Measurements from ENCODE around the gene CDKL5.
"Not testable (repeated sequence)": the region's sequence is repeated elsewhere in the genome, so short reads cannot be mapped to it uniquely, and the experiment has no call there.

Gene CDKL5

DNA sequence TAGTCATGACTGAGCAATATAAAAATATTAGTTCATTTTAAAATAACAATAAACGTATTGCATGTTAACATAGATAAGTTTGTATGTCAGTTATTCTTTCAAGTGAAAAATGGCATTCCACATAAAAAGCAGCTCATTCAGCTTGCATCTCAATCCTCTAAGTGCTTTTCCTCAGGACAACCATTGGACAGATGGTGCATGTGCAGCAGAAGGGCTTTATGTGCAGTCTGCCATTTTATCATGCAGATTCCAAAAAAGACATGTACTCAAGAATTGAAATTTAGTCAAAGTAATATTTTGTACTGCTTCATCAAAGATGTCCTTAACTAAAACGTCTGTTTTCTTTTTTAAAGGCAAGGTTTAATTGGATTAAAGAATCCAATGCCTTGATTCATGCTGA is 153.1 kb downstream of the CDKL5 start:
- no peak for DNase-seq

DNA sequence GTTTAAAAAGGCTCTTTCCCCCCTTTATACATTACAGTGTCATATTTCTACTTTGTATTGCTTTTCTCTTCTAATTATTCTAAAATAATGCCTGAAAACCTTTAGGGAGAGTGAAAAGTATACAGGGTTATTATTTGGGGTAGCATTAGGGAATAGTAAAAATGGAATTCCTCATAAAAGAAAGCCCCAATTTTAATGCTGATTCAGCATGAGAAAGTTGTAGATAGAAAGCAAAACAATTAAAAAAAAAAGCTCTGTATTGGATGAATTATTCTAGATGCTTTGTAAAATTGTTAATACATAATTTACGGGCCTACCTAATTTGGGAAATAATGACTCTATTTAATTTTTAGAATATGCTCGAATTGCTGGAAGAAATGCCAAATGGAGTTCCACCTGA is 154.1 kb downstream of the CDKL5 start:
- DNase-seq = no peak

DNA sequence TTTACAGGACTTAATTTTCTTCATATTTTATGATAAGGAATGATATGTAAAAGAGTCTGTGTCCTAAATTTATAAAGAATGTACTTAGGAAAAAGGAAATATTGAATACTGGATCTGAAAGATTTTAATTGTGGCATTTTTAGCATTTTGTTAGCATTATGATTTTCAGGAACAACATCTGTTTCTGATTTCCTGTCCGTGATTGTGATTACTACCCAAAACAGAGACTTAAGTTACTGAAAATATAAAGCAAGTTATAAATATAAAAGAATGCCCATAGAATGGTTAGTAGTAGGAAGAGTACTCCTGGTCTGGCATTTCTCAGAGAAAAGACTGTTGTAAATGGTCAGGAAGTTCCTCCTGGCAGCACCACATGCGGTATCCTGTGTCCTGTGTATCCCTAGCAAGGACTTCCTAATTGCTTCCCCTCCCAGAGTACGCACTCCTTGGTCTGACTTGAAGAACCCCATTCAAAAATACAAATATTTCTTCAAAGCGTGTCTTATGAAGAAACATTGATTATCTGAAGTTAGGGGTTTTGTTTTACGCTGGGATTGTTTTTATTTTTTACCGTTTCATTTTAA is 157.6 kb downstream of the CDKL5 start:
- no peak for DNase-seq

DNA sequence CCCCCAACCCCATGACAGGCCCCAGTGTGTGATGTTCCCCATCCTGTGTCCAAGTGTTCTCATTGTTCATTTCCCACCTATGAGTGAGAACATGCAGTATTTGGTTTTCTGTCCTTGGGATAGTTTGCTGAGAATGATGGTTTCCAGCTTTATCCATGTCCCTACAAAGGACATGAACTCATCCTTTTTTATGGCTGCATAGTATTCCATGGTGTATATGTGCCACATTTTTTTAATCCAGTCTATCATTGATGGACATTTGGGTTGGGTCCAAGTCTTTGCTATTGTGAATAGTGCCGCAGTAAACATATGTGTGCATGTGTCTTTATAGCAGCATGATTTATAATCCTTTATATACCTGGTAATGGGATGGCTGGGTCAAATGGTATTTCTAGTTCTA is 163.9 kb downstream of the CDKL5 start:
- not testable (repeated sequence) for DNase-seq

DNA sequence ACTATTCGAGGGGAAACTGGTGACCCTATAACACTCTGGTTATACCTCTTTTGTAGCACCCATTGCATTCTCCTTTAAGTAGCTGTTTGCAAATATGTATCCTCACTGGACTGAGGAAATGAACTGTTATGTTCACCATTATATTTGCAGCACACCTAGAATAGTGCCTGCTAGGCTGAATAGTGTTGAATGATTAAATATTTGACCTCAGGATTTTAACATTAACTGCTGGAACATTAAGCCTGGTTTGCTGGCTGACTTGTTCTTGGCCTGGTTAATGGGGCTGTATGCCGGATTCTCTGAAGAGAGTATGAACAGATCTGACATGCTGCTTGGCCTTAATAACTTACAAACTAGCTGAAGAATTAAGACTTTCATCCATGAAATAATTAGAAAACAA is 166.4 kb downstream of the CDKL5 start:
- no peak for DNase-seq

DNA sequence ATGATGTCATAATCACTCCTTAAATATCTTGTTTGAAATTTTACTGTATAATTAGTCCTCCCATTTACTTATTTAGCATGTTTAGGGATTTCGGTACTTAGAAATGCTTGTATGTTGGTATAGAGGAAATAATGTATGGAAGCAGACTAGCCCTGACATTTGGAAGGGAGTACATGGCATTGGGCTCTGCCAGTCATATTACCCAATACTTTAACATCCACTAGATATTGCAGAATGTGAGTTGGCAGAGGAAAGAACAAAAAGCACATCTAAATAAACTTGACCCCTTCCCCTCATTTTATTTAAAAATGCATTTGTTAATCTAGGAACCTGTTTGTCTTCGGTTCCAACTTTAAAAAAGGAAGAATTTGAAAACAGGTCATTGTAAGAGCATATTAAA is 168.7 kb downstream of the CDKL5 start:
- DNase-seq = no peak

DNA sequence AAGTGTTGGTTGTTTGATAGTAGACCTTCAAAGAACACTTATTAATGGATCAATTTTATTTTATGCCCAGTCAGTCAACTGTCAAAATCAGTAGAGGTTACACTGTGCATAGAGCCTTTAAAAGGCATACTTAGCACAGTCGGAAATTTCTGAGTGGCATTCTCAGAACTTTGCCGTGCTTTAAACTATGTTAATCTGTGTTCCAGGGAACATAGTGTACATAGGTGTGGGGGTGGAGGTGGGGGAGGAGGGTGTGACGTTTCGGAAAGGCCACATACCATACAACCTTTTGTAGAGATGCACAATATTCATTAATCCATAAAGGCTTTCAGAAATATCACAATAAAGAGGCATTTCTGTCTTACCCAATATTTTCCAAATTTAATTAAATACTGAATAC is 170.7 kb downstream of the CDKL5 start:
- no peak for DNase-seq

DNA sequence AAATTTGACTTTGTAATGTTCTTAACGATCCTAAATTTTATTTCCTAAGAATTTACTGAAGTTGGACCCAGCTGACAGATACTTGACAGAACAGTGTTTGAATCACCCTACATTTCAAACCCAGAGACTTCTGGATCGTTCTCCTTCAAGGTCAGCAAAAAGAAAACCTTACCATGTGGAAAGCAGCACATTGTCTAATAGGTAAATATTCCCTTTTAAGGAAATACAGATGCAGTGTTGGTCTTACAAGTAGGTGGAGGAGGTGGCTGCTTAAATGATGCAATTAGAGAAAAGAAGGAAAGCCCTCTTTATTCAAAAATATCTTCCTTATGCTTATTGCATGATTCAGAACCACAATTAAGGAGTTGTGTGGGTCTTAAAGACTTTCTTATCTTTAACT is 173.0 kb downstream of the CDKL5 start:
- no peak for DNase-seq

DNA sequence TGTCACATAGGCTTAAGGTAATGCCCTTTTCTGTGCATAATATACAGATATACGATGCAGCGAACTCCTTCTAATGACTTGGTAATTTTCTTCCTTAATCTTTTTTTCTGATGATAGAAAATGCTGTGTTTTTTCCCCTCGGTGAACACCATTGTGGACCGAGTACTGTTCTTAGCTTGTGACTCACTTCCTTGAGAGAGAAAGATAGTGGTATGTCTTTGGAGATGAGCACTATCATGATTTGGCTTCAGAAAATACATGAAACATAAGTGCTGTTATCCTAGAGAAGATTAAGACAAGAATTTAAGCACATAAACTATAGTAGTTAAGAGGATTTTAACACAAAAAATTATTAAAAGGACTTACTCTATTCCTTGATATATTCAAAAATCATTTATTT is 182.6 kb downstream of the CDKL5 start:
- no peak for DNase-seq

DNA sequence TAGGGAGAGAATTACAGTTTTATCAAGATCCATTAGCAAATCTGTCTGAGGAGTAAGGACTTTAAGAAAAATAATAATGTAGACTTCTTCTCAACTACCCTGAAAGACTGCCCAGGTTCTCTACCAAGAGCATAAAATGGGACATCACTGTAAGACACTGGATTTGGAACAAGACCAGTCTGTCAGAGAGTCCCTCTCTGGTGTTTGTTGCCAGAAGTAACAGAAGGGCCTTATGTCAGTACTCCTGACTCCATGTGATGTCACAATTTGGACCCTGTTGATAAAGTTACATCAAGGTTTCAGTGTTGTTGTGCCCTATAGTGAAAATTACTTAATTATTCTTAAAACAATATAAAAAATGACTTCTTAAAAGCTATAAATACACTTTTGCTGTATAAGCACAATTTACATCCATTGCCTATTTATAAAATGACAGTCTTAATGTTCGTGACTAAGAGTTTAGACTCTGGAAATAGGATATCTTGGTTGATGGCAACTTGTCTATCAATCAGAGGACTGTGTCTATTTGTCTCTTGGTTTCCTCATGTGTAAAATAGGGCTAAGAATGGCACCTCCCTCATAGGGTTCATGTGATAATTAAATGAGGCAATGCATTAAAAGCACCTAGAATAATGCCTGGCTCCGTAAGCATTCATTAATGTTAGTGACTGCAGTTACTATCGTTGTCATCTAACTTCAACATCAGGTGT is 188.7 kb downstream of the CDKL5 start:
- DNase-seq = no peak

DNA sequence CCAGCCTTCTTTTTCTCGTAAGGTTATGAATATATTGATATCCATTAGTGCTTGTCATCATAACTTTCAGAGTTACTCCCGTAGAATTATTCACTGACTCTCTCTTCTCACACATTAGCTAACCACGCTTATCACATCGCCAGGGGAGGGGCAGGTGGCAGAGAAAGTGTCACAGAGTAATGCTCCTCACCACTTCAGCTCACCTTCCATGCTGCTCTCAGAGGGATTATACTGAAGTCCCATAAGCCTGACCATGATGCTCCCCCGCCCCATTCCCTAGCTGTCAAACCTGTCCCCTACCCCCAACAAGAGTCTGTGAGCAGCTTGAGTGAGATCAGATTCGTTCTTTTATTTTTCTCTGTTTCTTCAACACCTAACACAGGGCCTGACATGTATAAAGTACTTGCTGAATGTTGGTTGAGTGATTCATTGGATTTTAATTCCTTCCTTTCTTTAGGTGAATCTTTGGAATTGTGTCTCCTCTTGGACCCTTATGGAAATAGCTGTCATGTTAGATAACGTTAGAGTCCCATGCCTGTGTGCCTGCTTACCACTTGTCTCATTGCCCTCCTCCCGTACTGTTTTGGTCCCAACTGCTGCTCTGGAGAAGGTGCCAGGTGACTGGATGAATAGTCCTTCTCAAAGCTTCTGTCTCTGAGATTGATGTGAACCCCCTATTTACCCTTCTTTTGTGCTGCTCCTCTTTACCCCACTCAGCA is 191.4 kb downstream of the CDKL5 start:
- no peak for DNase-seq

DNA sequence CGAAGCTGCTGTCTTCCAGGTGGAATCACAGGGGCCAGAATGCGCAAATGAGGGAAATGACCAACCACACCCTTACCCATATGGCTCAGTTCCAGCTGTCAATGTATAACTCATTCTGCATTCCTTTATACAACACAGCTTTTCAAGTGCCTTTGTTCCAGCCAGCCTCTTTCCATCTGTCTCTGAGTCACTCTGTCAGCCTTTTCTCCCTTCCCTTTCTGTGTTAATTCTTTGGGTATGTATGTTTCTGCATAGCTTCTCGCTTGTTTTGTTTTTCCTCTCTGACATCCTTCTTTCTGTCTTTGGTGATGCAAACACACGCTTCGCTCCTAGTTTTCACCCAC is 192.0 kb downstream of the CDKL5 start:
- DNase-seq = peak; percentile 15

DNA sequence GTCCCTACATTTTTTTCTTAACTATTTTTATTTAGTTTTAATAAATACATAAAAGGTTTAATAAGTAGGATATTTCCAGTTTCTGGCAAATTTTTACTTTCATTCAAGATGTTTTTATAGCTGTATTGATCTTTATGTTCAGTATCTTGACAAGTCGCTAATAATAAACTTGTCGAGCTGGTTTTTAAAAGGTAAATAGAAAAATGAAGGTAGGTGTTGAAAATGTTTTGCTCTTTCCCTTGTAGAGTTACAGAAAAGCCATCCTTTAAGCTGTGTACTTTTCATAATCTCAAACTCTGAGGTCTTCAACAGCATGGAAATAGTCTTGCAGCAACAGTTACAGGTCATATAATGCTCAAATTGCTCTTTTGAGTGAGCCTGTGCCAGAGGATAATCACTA is 193.9 kb downstream of the CDKL5 start:
- no peak for DNase-seq

DNA sequence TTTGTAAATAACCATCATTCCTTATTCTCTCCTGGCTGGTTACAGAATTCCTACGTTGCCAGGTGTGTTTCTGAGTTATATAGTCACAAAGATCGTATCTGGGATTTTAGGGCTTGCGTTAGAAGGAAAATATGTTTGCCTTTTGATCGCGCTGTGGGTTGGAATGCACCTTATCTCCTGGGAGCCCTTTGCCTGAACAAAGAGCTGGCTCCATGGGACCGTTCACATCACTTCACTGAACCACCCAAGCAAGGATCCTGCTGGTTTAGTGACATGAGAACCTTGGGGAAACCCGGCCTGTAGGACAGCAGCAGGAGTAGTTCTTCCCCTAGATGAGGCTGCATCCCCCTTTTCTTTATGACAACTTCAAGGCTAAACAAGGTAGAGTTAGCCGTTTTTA is 194.9 kb downstream of the CDKL5 start:
- DNase-seq = no peak

DNA sequence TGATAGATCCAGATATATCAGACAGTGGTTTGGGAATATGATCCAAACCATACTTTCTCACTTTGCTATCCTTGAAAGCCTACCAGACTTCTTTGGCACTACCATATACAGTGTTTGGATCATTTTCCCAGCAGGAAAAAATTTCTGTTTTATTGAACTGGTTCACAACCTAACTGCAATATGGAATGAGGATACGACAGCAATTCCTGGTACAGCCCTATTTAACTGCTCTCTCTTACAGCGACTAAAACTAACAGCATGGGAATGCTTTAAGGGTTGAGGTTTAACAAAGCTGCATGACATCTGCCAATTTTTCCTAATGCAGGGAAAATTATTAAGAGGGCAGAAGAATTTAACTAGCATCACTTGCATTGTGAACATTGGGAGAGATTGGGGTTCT is 199.2 kb downstream of the CDKL5 start:
- no peak for DNase-seq

DNA sequence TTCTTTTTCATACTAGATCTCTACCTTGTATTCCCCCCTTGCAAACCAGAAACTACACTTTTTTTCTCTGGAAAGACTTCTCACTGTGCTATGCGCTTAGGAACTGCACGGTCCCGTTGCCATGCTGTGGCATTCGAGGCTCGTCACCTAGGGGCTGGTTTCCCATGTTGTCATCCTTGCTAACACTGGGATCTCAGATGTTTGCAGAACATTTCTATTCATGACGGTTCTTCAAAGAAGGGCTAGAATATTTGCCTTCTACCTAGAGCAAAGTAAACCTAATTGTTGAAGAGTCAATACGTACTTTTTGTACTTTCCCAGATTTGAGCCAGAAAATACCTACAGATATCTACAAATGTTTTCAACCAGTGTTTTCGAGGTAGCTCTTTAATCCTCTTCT is 205.5 kb downstream of the CDKL5 start:
- DNase-seq = no peak

DNA sequence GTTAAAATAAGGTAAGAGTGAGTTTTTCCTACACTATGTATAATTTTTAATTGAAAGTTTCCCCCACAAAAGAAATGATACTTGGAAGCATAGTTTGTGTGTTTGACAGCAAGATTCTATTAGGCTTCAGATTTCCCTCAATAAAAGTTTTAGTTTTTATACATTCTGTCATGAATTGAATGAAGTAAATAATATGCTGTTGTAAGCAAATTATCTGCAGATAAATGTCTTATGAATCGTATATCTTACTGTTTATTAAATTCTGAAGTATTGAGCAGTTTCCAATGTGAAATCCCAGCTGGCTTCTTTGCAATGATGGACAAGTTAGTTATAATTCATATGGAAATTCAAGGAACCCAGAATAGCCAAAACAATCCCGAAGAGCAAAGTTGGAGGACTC is 213.0 kb downstream of the CDKL5 start:
- DNase-seq = no peak

DNA sequence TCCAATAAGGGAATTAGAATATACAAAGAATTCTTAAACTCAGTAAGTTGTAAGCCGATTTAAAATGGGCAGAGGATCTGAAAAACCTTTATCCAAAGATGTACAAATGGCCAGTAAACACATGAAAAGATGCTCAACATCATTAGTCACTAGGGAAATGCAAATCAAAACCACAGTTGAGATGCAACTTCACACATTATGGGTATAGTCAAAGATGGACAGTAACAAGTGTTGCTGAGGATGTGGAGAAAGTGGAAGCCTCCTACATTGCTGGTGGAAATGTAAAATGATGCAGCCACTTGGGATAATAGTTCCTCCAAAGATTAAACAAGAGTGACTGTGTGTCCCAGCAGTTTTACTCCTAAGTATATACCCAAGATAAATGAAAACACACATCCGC is 213.9 kb downstream of the CDKL5 start:
- DNase-seq = no peak

DNA sequence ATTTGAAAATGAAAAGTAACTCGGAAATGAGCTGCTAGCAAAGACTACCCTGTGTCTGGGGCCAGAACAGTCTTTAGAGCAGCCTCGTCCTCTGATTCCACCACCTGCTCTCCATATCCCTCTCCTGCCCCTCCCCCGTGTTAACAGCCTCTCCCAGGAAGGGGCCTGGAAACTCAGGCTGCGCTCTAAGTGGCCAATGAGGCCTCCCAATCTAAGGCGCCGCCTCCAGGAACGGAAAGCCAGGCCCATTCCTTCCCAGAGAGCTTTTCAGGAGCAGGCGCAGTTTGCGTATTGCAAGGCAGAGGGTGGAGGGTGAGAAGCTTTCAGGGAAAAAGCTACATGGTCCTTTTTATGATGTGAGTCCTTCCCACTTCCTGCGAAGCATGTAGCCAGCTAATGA is 215.3 kb downstream of the CDKL5 start:
- DNase-seq = no peak

DNA sequence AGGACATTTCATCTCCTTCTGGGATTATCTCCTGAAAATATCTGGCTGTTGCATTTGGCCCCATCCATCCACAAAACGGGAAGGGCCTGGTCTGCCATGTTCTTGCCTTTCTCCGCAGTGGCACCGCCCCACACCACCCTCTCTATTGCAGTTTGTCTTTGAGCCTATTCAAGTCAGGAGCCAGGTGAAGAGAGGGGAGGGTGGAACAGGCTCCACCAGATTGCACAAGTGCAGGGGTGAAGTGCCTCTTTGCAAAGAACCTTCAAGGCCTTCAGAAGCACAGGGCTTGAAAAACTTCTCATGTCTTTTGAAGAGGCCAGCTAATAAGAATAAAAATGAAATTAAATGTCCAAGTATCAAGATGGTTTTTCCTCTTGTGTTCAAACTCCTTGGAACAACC is 217.8 kb downstream of the CDKL5 start:
- DNase-seq = no peak

DNA sequence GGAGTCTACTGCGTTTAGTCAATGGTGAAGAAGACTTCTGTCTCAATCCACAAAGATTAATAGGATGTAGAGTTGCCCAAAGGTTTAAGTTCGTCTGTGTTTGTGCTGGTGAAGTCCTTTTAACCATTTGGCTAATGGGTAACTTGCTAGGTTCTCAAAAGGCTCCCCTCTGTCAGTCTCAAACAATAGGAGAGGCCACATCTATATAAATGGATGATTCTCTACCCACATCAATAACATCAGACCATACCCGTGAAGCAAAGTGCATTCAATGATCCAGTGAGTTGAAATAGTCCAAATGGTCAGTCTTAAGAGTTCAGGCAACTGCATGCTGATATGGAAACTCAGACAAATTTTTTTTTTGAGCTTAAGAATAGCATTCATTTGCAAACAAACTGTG is 218.4 kb downstream of the CDKL5 start:
- no peak for DNase-seq

DNA sequence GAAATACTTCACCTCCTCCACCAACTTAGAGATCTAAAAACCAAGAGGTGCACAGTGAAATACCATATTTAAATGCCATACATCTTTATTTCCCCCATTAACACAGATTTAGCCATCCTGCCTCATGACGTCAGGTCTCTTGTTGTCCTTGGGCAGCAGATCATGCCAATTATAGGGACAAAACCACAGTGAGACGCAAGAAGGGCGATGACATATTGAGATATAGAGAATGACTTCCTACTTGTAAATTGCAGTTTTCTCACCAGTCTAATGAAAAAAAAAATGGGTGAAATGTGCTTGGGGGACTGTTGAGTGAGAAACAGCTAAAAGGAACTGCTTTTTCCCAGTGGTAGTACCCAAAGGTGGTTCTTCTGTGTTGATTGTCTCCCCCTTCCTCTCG is 222.2 kb downstream of the CDKL5 start:
- DNase-seq = no peak

DNA sequence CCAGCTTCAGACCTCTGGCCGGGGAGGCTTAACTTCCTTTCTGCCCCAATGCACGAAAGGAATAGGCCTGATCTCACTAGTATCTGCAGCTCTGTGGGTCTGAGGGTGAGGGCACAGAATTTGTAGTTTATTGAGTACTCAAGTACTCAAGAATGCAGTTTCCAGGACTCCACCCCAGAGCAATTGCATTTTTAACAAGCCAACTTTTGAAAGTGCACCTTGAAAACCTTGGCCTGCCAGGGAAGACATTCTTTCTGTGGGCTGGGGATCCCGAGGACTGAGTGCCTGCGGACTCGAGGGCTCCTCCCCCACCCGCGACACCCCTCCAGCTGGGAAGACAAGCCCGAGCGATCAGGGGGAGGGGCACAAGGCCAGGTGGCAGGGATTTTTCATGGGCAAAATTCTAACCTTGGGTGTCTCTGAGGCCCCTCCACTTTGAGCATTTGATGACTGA is 224.1 kb downstream of the CDKL5 start:
- DNase-seq = no peak

DNA sequence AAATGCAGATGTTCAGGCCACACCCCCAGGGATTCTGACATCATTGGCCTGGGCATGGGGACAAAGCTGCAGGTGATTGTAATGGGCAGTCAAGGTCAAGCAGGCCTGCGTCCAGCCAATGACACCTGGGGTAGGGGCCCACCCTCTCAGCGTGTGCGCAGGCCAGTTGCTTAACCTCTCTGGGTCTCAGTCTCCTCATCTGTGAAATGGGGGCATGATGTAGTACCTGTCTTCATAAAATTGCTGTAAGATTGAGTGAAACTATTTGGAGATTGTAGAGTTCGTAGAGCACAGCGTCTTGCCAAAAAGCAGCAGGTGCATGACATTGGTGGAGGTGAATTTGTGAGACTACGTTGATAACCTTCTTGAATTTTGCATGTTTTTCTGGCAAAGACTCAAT is 225.3 kb downstream of the CDKL5 start:
- no peak for DNase-seq

DNA sequence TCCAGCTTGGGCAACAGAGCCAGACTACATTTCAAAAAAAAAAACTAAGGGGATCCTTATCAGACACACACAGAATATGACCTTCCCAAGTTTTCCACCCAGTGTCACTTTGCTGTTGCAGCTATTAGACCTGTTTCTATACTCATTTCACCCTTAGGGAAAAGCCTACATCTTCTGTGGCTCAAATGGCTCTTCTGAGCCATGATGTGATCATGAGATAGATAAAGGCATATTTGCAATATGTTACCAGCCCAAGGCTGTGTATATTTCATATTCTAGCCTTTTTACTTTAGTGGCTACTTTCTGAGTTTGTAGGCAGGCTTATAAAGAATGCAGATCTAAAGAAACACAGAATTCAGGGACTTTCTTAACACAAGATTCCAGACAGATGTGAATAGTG is 227.2 kb downstream of the CDKL5 start:
- DNase-seq = no peak

All from NCI-H345 (cell line).